Measurements from ENCODE around the gene NRIP1. TPM values are rescaled to one million over a fixed set of nuclear protein-coding genes. Genes with fewer than 3 reads are reported as not detected.

Gene NRIP1
- total RNA-seq, 1 experiment from 2014 or later: 19.1 TPM

GRCh38 chr21:15020797-15021196 lies 44.0 kb downstream of the NRIP1 start:
- ChIA-PET POLR2A (no interaction called here), CTCF (no interaction called here)
- H3K36me3 ChIP-seq (ENCODE audit: control insufficient read depth, insufficient read depth, low read length): no peaks in the 10 kb centered on the region
- in situ Hi-C loops (cut with HindIII; ENCODE audit: low pct_unique_long_range_greater_than_20kb, low sequenced_read_pairs): no loop called here
- no peak overlapping the region for H3K27ac ChIP-seq (ENCODE audit: low read length)
- H3K4me3 ChIP-seq (ENCODE audit: low read depth in 2 of 2, low read length in 2 of 2): no peak overlapping the region
- no TSS peak for BruUV-seq (replicated peaks)
- no peak for ATAC-seq
- no peaks in the 10 kb centered on the region for H3K4me1 ChIP-seq (ENCODE audit: control insufficient read depth, insufficient read depth, low read length)
- no peaks in the 10 kb centered on the region for H3K27me3 ChIP-seq (ENCODE audit: control insufficient read depth, insufficient read depth, low read length)
- intact Hi-C loops (cut with micrococcal nuclease; ENCODE audit: unreplicated experiment): no loop called here
- no peak for DNase-seq (ENCODE audit: low read depth, low spot score)
- TF ChIP-seq POLR2AphosphoS5 (IDR thresholded peaks at IDR 0.05; ENCODE audit: low read depth, low read length): no peak
- TF ChIP-seq, protein P1, sequence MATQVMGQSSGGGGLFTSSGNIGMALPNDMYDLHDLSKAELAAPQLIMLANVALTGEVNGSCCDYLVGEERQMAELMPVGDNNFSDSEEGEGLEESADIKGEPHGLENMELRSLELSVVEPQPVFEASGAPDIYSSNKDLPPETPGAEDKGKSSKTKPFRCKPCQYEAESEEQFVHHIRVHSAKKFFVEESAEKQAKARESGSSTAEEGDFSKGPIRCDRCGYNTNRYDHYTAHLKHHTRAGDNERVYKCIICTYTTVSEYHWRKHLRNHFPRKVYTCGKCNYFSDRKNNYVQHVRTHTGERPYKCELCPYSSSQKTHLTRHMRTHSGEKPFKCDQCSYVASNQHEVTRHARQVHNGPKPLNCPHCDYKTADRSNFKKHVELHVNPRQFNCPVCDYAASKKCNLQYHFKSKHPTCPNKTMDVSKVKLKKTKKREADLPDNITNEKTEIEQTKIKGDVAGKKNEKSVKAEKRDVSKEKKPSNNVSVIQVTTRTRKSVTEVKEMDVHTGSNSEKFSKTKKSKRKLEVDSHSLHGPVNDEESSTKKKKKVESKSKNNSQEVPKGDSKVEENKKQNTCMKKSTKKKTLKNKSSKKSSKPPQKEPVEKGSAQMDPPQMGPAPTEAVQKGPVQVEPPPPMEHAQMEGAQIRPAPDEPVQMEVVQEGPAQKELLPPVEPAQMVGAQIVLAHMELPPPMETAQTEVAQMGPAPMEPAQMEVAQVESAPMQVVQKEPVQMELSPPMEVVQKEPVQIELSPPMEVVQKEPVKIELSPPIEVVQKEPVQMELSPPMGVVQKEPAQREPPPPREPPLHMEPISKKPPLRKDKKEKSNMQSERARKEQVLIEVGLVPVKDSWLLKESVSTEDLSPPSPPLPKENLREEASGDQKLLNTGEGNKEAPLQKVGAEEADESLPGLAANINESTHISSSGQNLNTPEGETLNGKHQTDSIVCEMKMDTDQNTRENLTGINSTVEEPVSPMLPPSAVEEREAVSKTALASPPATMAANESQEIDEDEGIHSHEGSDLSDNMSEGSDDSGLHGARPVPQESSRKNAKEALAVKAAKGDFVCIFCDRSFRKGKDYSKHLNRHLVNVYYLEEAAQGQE (IDR thresholded peaks at IDR 0.05; ENCODE audit: insufficient read depth in 1 of 2, low read depth in 2 of 2, low read length in 1 of 2): no peak
- no peak for TF ChIP-seq TCF7L2 (IDR thresholded peaks at IDR 0.05; ENCODE audit: low read depth, low read length)
- TF ChIP-seq SIN3A (IDR thresholded peaks at IDR 0.05; ENCODE audit: borderline replicate concordance, insufficient read depth, low read depth, low read length): no peak
- no peak for TF ChIP-seq CTCF (IDR thresholded peaks at IDR 0.05)
- H3K9me3 ChIP-seq (ENCODE audit: control insufficient read depth, insufficient read depth, low read depth, low read length): no peaks in the 10 kb centered on the region

GRCh38 chr21:15018382-15018781 lies 46.4 kb downstream of the NRIP1 start:
- intact Hi-C loops (cut with micrococcal nuclease; ENCODE audit: unreplicated experiment): no loop called here
- Histone ChIP-seq H3K36me3 (ENCODE audit: control insufficient read depth, insufficient read depth, low read length) (no peaks in the 10 kb centered on the region), H3K4me1 (ENCODE audit: control insufficient read depth, insufficient read depth, low read length) (no peaks in the 10 kb centered on the region), H3K27me3 (ENCODE audit: control insufficient read depth, insufficient read depth, low read length) (no peaks in the 10 kb centered on the region), H3K27ac (ENCODE audit: low read length) (no peak overlapping the region), H3K4me3 (ENCODE audit: low read depth in 2 of 2, low read length in 2 of 2) (no peak overlapping the region), H3K9me3 (ENCODE audit: control insufficient read depth, insufficient read depth, low read depth, low read length) (no peaks in the 10 kb centered on the region)
- no TSS peak for BruUV-seq (replicated peaks)
- TF ChIP-seq CTCF (IDR thresholded peaks at IDR 0.05) (no peak), POLR2AphosphoS5 (IDR thresholded peaks at IDR 0.05; ENCODE audit: low read depth, low read length) (no peak), SIN3A (IDR thresholded peaks at IDR 0.05; ENCODE audit: borderline replicate concordance, insufficient read depth, low read depth, low read length) (no peak), TCF7L2 (IDR thresholded peaks at IDR 0.05; ENCODE audit: low read depth, low read length) (no peak)
- TF ChIP-seq, protein P1 (IDR thresholded peaks at IDR 0.05; ENCODE audit: insufficient read depth in 1 of 2, low read depth in 2 of 2, low read length in 1 of 2): no peak
- CTCF ChIA-PET: no interaction called here
- no peak for DNase-seq (ENCODE audit: low read depth, low spot score)
- no peak for ATAC-seq
- POLR2A ChIA-PET: no interaction called here
- in situ Hi-C loops (cut with HindIII; ENCODE audit: low pct_unique_long_range_greater_than_20kb, low sequenced_read_pairs): no loop called here
